BLaER1 (cell line): Measurements from ENCODE around the gene GAS7.

Experiments
- H3K27ac ChIP-seq: shearing (Covaris generic); formaldehyde crosslinking; 2 replicates; pipeline ENCODE4 v1.8.1; 2022
- H3K27me3 ChIP-seq: shearing (Covaris generic); formaldehyde crosslinking; 2 replicates; pipeline ENCODE4 v1.8.1; 2022
- H3K36me3 ChIP-seq: shearing (Covaris generic); formaldehyde crosslinking; 2 replicates; pipeline ENCODE4 v1.8.1; 2022
- H3K4me1 ChIP-seq: shearing (Covaris generic); formaldehyde crosslinking; 2 replicates; pipeline ENCODE4 v1.8.1; 2022
- H3K4me2 ChIP-seq: shearing (Covaris generic); formaldehyde crosslinking; 2 replicates; pipeline ENCODE4 v1.8.1; 2022
- H3K4me3 ChIP-seq: shearing (Covaris generic); formaldehyde crosslinking; 2 replicates; pipeline ENCODE4 v1.8.1; 2022
- H3K9ac ChIP-seq: shearing (Covaris generic); formaldehyde crosslinking; 2 replicates; pipeline ENCODE4 v1.8.1; 2022
- H3K9me3 ChIP-seq: shearing (Covaris generic); formaldehyde crosslinking; 2 replicates; pipeline ENCODE4 v1.8.1; 2022
- H4K20me1 ChIP-seq: shearing (Covaris generic); formaldehyde crosslinking; 2 replicates; pipeline ENCODE4 v1.8.1; 2022
- Cebpa-rat ChIP-seq: shearing (Covaris generic); IDR thresholded peaks from 2 replicates; pipeline ENCODE4 v1.8.1; 2022

Gene GAS7

DNA sequence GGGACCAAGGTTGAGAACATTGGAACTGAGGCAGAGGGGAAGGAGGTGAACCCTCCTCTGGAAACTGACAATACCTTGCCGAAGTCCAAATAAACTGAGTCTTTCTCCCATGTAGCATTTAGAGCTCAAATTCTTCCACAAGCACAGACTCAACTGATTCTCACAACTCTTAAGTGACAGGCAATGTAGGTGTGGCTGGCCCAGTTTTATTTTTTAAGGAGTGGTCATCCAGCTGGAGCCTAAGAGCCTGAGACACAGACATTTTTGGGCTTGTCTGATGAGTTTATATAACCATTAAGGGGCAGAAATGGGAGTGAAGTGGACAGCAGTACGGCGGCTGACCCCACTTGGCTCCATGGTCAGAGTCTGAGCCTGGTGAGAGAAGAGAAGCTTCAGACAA is 304.2 kb downstream of the GAS7 start:
- H3K27me3 ChIP-seq: no peaks in the 10 kb centered on the region
- H3K36me3 ChIP-seq: no peaks in the 10 kb centered on the region
- no peak for TF ChIP-seq Cebpa-rat
- no peak overlapping the region for H3K4me3 ChIP-seq
- H3K9ac ChIP-seq: no peak overlapping the region
- H3K9me3 ChIP-seq: no peaks in the 10 kb centered on the region
- no peaks in the 10 kb centered on the region for H3K4me1 ChIP-seq
- no peak overlapping the region for H3K27ac ChIP-seq
- H4K20me1 ChIP-seq: no peaks in the 10 kb centered on the region
- no peak overlapping the region for H3K4me2 ChIP-seq

DNA sequence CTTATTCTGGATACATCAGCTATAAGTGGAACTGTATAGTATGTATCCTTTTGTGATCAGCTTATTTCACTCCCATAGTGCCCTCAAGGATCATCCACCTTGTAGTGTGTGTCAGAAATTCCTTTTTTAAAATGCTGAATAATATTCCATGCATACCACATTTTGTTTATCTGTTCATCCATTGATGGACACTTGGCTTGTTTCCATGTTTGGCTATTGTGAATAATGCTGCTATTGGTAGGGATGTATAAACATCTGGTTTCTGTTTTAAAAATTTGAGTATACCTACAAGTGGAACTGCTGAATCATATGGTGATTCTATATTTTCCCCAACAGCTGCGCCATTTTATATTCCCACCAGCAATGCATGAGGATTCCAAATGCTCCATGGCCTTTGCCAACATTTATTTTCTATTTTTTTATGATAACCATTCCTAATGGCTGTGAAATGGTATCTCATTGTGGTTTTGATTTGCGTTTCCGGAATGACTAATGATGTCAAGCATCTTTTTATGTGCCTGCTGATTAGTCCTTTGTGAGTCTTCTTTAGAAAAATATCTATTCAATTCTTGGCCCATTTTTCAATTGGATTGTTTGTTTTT is 304.9 kb downstream of the GAS7 start:
- Histone ChIP-seq H3K9me3 (no peaks in the 10 kb centered on the region), H3K9ac (no peak overlapping the region), H3K4me1 (no peaks in the 10 kb centered on the region), H3K4me3 (no peak overlapping the region), H3K27me3 (no peaks in the 10 kb centered on the region), H4K20me1 (no peaks in the 10 kb centered on the region), H3K36me3 (no peaks in the 10 kb centered on the region), H3K4me2 (no peak overlapping the region), H3K27ac (no peak overlapping the region)
- no peak for TF ChIP-seq Cebpa-rat

DNA sequence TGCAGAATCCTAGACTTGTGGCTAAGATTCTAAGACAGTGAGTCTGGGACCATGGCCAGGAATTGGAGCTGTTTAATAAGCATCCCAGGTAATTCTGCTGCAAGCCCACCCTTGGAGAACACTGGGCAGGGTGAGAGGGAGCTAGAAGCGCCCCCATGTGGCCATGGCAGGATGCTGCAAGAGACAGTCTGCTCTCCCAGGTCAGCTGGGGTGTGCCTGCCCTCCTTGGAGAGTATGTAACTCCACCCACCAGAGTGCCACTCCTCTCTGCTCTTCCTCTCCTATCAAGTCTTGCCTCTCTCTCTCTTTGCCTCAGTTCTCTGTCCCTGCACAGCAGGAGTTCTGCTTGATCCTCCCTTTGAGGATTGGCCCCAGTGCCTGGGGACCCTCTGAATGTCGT is 308.3 kb downstream of the GAS7 start:
- Histone ChIP-seq H4K20me1 (no peaks in the 10 kb centered on the region), H3K4me3 (no peak overlapping the region), H3K36me3 (no peaks in the 10 kb centered on the region), H3K9me3 (no peaks in the 10 kb centered on the region), H3K4me1 (no peaks in the 10 kb centered on the region), H3K27me3 (no peaks in the 10 kb centered on the region), H3K4me2 (no peak overlapping the region), H3K9ac (no peak overlapping the region), H3K27ac (no peak overlapping the region)
- no peak for TF ChIP-seq Cebpa-rat

DNA sequence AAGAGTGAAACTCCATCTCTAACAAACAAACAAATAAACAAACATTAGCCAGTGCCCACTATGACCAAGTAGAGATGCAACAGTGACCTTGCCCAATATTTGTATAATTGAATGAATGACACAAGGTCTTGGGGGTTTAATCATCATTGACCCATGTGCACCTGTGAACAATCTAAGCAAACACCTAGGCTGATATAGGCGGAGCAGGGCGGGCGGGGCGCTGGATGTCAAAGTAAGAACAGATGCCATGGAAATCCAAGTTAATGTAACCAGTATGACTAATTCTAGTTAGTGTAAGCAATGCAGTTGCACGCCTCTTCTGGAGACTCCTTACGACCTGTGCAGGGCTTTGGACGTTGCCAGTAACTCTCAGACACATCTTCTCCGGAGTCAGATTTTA is 310.9 kb downstream of the GAS7 start:
- Histone ChIP-seq H3K9me3 (peaks cover 12% of the 10 kb centered on the region), H3K4me3 (no peak overlapping the region), H3K27ac (no peak overlapping the region), H3K4me1 (no peaks in the 10 kb centered on the region), H3K36me3 (no peaks in the 10 kb centered on the region), H4K20me1 (no peaks in the 10 kb centered on the region), H3K4me2 (no peak overlapping the region), H3K27me3 (no peaks in the 10 kb centered on the region), H3K9ac (no peak overlapping the region)
- TF ChIP-seq Cebpa-rat: no peak

DNA sequence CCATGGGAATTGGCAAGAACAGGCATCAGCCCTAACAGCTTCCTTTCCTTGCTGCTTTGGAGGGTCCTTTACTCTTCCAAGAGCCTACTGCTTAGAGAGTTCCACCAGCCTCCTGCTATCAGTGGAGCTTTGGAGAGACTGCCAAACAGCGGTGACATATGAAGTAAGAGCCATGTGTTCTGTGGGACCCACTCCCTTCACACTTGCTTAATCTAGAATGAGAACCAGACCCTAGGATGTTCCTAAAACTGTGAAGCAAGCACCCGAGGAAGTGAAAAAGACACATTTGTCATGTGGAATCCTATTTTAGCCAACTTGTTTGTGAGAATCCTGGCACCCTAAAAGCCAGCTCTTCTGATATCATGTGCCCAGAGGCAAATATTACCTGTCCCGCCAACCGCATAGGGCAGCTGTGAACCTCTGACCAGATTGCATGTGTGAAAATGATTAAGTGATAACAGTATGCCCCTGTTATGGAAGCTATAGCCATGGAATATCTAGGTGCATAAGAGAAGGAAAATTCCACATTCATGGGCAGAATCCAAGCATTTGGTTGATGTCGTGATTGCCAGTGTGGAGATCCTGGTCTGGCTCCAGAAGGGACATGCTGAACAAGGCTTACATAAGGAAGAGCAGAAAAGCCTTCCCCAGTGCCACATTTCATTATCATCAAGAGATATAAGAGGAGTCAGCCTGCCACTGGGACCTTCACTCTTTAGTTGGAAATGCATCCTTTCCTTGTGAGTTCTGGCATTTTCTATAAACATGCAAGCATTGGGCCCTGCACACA is 312.1 kb downstream of the GAS7 start:
- Histone ChIP-seq H3K9ac (no peak overlapping the region), H3K27ac (no peak overlapping the region), H3K9me3 (peaks cover 21% of the 10 kb centered on the region), H3K36me3 (no peaks in the 10 kb centered on the region), H3K4me3 (no peak overlapping the region), H3K4me1 (no peaks in the 10 kb centered on the region), H4K20me1 (no peaks in the 10 kb centered on the region), H3K4me2 (no peak overlapping the region), H3K27me3 (no peaks in the 10 kb centered on the region)
- TF ChIP-seq Cebpa-rat: no peak

DNA sequence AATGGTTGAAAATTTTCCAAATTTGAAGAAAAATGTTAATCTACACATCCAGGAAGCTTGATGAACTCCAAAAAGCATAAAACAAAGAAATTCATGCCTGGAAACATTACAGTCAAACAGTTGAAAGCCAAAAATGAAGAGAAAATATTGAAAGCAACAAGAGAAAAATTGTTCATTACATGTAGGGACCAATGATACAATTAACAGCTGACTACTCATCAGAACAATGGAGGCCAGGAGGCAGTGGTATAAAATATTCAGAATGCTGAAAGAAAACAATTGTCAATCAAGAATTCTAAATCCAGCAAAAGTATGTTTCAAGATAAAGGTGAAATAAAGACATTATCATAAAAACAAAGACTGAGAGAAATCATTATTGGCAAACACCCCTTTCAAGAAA is 315.0 kb downstream of the GAS7 start:
- H3K9me3 ChIP-seq: peaks cover 21% of the 10 kb centered on the region
- H3K36me3 ChIP-seq: no peaks in the 10 kb centered on the region
- no peak overlapping the region for H3K4me3 ChIP-seq
- no peaks in the 10 kb centered on the region for H4K20me1 ChIP-seq
- H3K4me2 ChIP-seq: no peak overlapping the region
- TF ChIP-seq Cebpa-rat: no peak
- no peak overlapping the region for H3K27ac ChIP-seq
- H3K4me1 ChIP-seq: no peaks in the 10 kb centered on the region
- no peaks in the 10 kb centered on the region for H3K27me3 ChIP-seq
- no peak overlapping the region for H3K9ac ChIP-seq

DNA sequence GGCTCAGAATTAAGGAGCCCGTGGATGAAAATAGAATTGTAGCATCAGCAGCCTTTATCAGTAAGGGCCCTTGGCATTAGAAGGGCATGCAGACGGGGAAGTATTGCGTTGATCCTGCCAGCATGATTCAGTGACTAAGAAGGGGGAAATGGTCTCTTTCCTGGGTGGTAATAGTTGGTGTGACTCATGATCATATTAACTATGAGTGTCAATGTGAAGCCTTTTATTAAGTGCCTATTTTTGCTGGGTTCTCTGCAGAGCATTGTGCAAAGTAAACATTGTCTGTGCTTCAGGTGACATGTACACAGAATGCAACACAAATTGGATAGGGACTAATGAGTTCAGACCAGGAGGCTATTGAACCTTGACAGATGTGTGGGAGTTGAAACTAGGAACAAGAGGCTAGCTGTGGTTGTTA is 317.8 kb downstream of the GAS7 start:
- Histone ChIP-seq H3K27me3 (no peaks in the 10 kb centered on the region), H3K36me3 (no peaks in the 10 kb centered on the region), H3K9ac (no peak overlapping the region), H3K27ac (no peak overlapping the region), H3K4me2 (no peak overlapping the region), H3K4me1 (peaks cover 3% of the 10 kb centered on the region; the same call in 1 of the 2 replicates), H4K20me1 (no peaks in the 10 kb centered on the region), H3K9me3 (peaks cover 21% of the 10 kb centered on the region), H3K4me3 (no peak overlapping the region)
- no peak for TF ChIP-seq Cebpa-rat

DNA sequence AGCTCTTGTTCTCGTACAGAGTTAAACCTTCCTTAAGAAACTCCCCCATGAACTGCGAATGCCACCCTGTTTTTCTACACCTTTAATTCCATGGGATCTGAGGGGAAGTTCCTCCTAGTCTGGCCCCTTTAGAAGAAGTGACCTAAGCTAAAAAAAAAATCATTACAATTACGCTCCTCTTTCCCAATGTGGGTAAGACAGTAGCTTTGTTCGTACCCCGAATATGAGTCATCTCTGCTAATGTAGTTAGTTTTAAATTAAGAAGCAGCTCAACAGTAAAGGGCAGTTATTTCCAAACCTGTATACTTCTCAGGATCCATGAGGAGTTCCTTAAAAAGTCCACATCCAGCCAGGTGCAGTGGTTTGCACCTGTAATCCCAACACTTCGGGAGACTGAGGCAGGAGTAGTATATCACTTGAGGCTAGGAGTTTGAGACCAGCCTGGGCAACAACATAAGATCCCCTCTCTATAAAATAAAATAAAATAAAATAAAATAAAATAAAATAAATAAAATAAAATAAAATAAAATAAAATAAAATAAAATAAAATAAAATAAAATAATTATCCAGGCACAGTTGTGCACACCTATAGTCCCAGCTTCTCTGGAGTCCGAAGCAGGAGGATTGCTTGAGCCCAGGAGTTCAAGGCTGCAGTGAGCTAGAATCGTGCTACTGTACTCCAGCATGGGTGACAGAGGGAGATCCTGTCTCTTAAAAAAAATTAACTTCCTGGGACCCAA is 319.4 kb downstream of the GAS7 start:
- no peak overlapping the region for H3K27ac ChIP-seq
- TF ChIP-seq Cebpa-rat: no peak
- H3K4me2 ChIP-seq: no peak overlapping the region
- no peaks in the 10 kb centered on the region for H3K36me3 ChIP-seq
- peaks cover 6% of the 10 kb centered on the region; the same call in 1 of the 2 replicates for H3K4me1 ChIP-seq
- peaks cover 21% of the 10 kb centered on the region for H3K9me3 ChIP-seq
- H3K27me3 ChIP-seq: no peaks in the 10 kb centered on the region
- H3K9ac ChIP-seq: no peak overlapping the region
- H3K4me3 ChIP-seq: no peak overlapping the region
- H4K20me1 ChIP-seq: no peaks in the 10 kb centered on the region

- H3K4me1 ChIP-seq: peaks cover 6% of the 10 kb centered on the region; the same call in 1 of the 2 replicates
- no peak overlapping the region for H3K27ac ChIP-seq
- no peak overlapping the region for H3K9ac ChIP-seq
- H3K4me2 ChIP-seq: no peak overlapping the region
- peaks cover 17% of the 10 kb centered on the region for H3K9me3 ChIP-seq
- H3K27me3 ChIP-seq: no peaks in the 10 kb centered on the region
- H3K4me3 ChIP-seq: no peak overlapping the region
- H4K20me1 ChIP-seq: no peaks in the 10 kb centered on the region
- no peaks in the 10 kb centered on the region for H3K36me3 ChIP-seq
- TF ChIP-seq Cebpa-rat: no peak
Observed at GRCh38 chr17:9878356-9878755, 320.1 kb downstream of the GAS7 start.

DNA sequence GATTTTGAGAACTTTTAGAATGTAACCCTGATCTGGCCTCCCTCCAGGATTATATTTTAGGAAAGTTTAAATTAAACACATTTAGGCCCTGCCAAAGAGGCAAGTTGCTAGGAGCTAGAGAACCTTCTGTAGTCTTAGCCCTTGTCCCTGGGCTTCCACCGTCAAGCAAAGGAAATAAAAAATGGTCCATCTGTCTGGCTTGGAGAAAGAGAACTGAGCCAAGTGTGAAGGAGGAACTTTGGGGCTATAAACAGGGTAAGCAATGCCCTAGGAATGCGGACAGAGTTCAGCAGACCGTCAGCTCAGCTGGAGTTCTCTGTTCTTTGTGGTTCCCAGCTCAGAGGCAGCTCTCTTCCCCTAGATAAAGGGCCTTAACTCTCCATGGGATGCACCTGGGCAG is 323.0 kb downstream of the GAS7 start:
- Histone ChIP-seq H3K9ac (no peak overlapping the region), H4K20me1 (no peaks in the 10 kb centered on the region), H3K9me3 (no peaks in the 10 kb centered on the region), H3K27ac (no peak overlapping the region), H3K4me3 (no peak overlapping the region), H3K27me3 (no peaks in the 10 kb centered on the region), H3K36me3 (no peaks in the 10 kb centered on the region), H3K4me2 (no peak overlapping the region), H3K4me1 (peaks cover 6% of the 10 kb centered on the region; the same call in 1 of the 2 replicates)
- no peak for TF ChIP-seq Cebpa-rat
